GM12892 (cell line): Measurements from ENCODE around the gene CATSPERE.
"Not testable (repeated sequence)": the region's sequence is repeated elsewhere in the genome, so short reads cannot be mapped to it uniquely, and the experiment has no call there.

Source experiments
- DNase-seq: peaks from one replicate; pipeline ENCODE4 v3.0.0; 2011; ENCODE audit not compliant: insufficient read length
- FAIRE-seq: peaks from 2 replicates; lab custom pipeline; 2011; peaks lifted over from hg19 to GRCh38; lab: Jason Lieb, UNC
- POLR2A ChIP-seq: IDR thresholded peaks from 2 replicates; pipeline ENCODE4 v1.6.1; 2011; ENCODE audit warnings: low read depth, low read length, control low read depth
- POLR2AphosphoS5 ChIP-seq: IDR thresholded peaks from 2 replicates; pipeline ENCODE4 v1.6.1; 2011; ENCODE audit warnings: low read depth, low read length, control low read depth
- TAF1 ChIP-seq: IDR thresholded peaks from 2 replicates; pipeline ENCODE4 v1.6.1; 2011; ENCODE audit warnings: low read depth, mild to moderate bottlenecking, control low read depth, low read length, borderline replicate concordance

Gene CATSPERE

GRCh38 chr1:244662599-244662998 is 201.5 kb downstream of the CATSPERE start:
- TF ChIP-seq POLR2AphosphoS5: no peak
- TF ChIP-seq TAF1: no peak
- TF ChIP-seq POLR2A: no peak
- DNase-seq (no peak), FAIRE-seq (no peak)

- no peak for DNase-seq
- FAIRE-seq: no peak
Observed at GRCh38 chr1:244664353-244664752, 203.3 kb downstream of the CATSPERE start.

GRCh38 chr1:244665771-244666217 is 204.7 kb downstream of the CATSPERE start:
- DNase-seq (no peak), FAIRE-seq (peak; percentile 33)
- no peak for TF ChIP-seq POLR2A
- no peak for TF ChIP-seq POLR2AphosphoS5
- TF ChIP-seq TAF1: no peak

More at GRCh38 chr1:244664353-244664752, 203.3 kb downstream of the CATSPERE start:
- TF ChIP-seq POLR2A (no peak), POLR2AphosphoS5 (no peak), TAF1 (no peak)

GRCh38 chr1:244666672-244667418 is 205.8 kb downstream of the CATSPERE start:
- FAIRE-seq, DNase-seq: not testable (repeated sequence)

- DNase-seq: no peak
- no peak for TF ChIP-seq TAF1
- TF ChIP-seq POLR2AphosphoS5: no peak
- no peak for FAIRE-seq
Observed at GRCh38 chr1:244667797-244668196, 206.7 kb downstream of the CATSPERE start.

- DNase-seq: no peak
- no peak for FAIRE-seq
- TF ChIP-seq POLR2A (no peak), TAF1 (no peak), POLR2AphosphoS5 (no peak)
Observed at GRCh38 chr1:244672946-244673682, 212.0 kb downstream of the CATSPERE start.

GRCh38 chr1:244674446-244674845 is 213.4 kb downstream of the CATSPERE start:
- TF ChIP-seq POLR2AphosphoS5: no peak
- TF ChIP-seq TAF1: no peak
- TF ChIP-seq POLR2A: no peak
- FAIRE-seq (no peak), DNase-seq (no peak)

GRCh38 chr1:244675167-244675566 is 214.1 kb downstream of the CATSPERE start:
- no peak for FAIRE-seq
- no peak for TF ChIP-seq POLR2A
- no peak for TF ChIP-seq TAF1
- TF ChIP-seq POLR2AphosphoS5: no peak

GRCh38 chr1:244678697-244679096 is 217.6 kb downstream of the CATSPERE start:
- TF ChIP-seq TAF1: no peak
- no peak for TF ChIP-seq POLR2AphosphoS5
- no peak for TF ChIP-seq POLR2A
- FAIRE-seq: no peak
- no peak for DNase-seq

More at GRCh38 chr1:244675167-244675566, 214.1 kb downstream of the CATSPERE start:
- DNase-seq: no peak

GRCh38 chr1:244680667-244681066 is 219.6 kb downstream of the CATSPERE start:
- DNase-seq: no peak
- no peak for TF ChIP-seq TAF1
- no peak for TF ChIP-seq POLR2AphosphoS5
- TF ChIP-seq POLR2A: no peak
- FAIRE-seq: no peak

- not testable (repeated sequence) for DNase-seq, FAIRE-seq
Observed at GRCh38 chr1:244682087-244682486, 221.0 kb downstream of the CATSPERE start.
